H1 (cell line): Measurements from ENCODE around the gene CORO2B. TPM values are rescaled to one million over a fixed set of nuclear protein-coding genes. Genes with fewer than 3 reads are reported as not detected.

Experiments
- CTCF ChIA-PET: fragments of 300-600 bp; sonication (Branson Sonifier 250); formaldehyde crosslinking; loops from one replicate; lab custom pipeline; 2021; ENCODE audit not compliant: partially characterized antibody; lab: Charles Lee
- POLR2A ChIA-PET: fragments of 300-600 bp; sonication (Branson Sonifier 250); formaldehyde crosslinking; loops from one replicate; lab custom pipeline; 2021; ENCODE audit warnings: inconsistent platforms; ENCODE audit not compliant: partially characterized antibody; lab: Charles Lee
- DNase-seq, 2 experiments: peaks; one replicate each; pipeline versions ENCODE4 v3.0.0 to v3.0.0-alpha.2; 2010 to 2022; ENCODE audit warnings: low spot score in 2 of 2, low read depth in 1 of 2, mixed read lengths in 1 of 2
- FAIRE-seq: peaks from 2 replicates; lab custom pipeline; 2011; peaks lifted over from hg19 to GRCh38; lab: Jason Lieb, UNC
- H2AFZ ChIP-seq: 2 replicates; pipeline ENCODE4 v1.8.1; 2012; ENCODE audit warnings: low read length, inconsistent platforms
- H2AK5ac ChIP-seq: 2 replicates; pipeline ENCODE4 v1.6.1; 2013; ENCODE audit warnings: low read depth, low read length
- H2BK120ac ChIP-seq: replicated peaks from 2 replicates; pipeline ENCODE3; 2013; ENCODE audit warnings: low read depth, low read length, inconsistent platforms
- H2BK12ac ChIP-seq: 2 replicates; pipeline ENCODE4 v1.6.1; 2013; ENCODE audit warnings: low read depth, low read length
- H2BK15ac ChIP-seq: 2 replicates; pipeline ENCODE4 v1.6.1; 2013; ENCODE audit warnings: low read length
- H2BK20ac ChIP-seq: 2 replicates; pipeline ENCODE4 v1.6.1; 2013; ENCODE audit warnings: low read length
- H2BK5ac ChIP-seq: 2 replicates; pipeline ENCODE4 v1.6.1; 2013; ENCODE audit warnings: low read depth, low read length
- H3K14ac ChIP-seq: 2 replicates; pipeline ENCODE4 v1.6.1; 2013; ENCODE audit warnings: inconsistent platforms; ENCODE audit not compliant: insufficient read length
- H3K18ac ChIP-seq: 2 replicates; pipeline ENCODE4 v1.6.1; 2013; ENCODE audit warnings: low read length; ENCODE audit errors: extremely low read depth
- H3K23ac ChIP-seq: 2 replicates; pipeline ENCODE4 v1.6.1; 2013; ENCODE audit warnings: inconsistent platforms; ENCODE audit not compliant: insufficient read length
- H3K23me2 ChIP-seq: 2 replicates; pipeline ENCODE4 v1.6.1; 2013; ENCODE audit warnings: low read depth, low read length
- H3K27ac ChIP-seq: 2 replicates; pipeline ENCODE4 v1.6.1; 2011; ENCODE audit warnings: low read depth, low read length, inconsistent platforms
- H3K27me3 ChIP-seq, 4 experiments: replicated peaks in 1 of 4; 1 replicate in 1 of 4; 2 replicates in 3 of 4; pipeline versions ENCODE4 v1.6.1 to v1.8.1; 2011 to 2013; ENCODE audit warnings: low read length in 3 of 4, mild to moderate bottlenecking in 3 of 4, inconsistent platforms in 2 of 4, mixed read lengths in 2 of 4, moderate library complexity in 1 of 4; ENCODE audit not compliant: control insufficient read depth in 3 of 4, insufficient read depth in 3 of 4; ENCODE audit errors: extremely low read depth in 1 of 4
- H3K36me3 ChIP-seq, 4 experiments: 2 replicates each; pipeline versions ENCODE4 v1.6.1 to v1.8.1; 2011 to 2013; ENCODE audit warnings: mild to moderate bottlenecking in 4 of 4, low read length in 3 of 4, moderate library complexity in 2 of 4, control low read depth in 1 of 4, inconsistent platforms in 1 of 4; ENCODE audit not compliant: insufficient read depth in 4 of 4, control insufficient read depth in 2 of 4
- H3K4ac ChIP-seq: replicated peaks from 2 replicates; pipeline ENCODE3; 2013; ENCODE audit warnings: low read length, low read depth, mixed read lengths, inconsistent platforms; ENCODE audit not compliant: insufficient read length
- H3K4me1 ChIP-seq, 4 experiments: replicated peaks in 1 of 4; 1 replicate in 1 of 4; 2 replicates in 3 of 4; pipeline versions ENCODE4 v1.6.1 to v1.8.1; 2011 to 2013; ENCODE audit warnings: low read length in 3 of 4, inconsistent platforms in 2 of 4, mixed read lengths in 1 of 4; ENCODE audit not compliant: insufficient read depth in 4 of 4, control insufficient read depth in 3 of 4
- H3K4me2 ChIP-seq, 2 experiments: 2 replicates each; pipeline versions ENCODE4 v1.6.1 to v1.8.1; 2011 to 2013; ENCODE audit warnings: low read depth in 2 of 2, low read length in 2 of 2, control low read depth in 1 of 2, inconsistent platforms in 1 of 2, mild to moderate bottlenecking in 1 of 2; ENCODE audit not compliant: insufficient read depth in 1 of 2
- H3K4me3 ChIP-seq, 4 experiments: fragments of 200-600, 300-600 bp in 1 of 4; sonication (generic), shearing (Covaris generic), sonication (Bioruptor Twin) in 1 of 4; 2 replicates each; pipeline versions ENCODE4 v1.5.1 to v1.8.1; 2011 to 2016; ENCODE audit warnings: low read length in 4 of 4, low read depth in 3 of 4, control low read depth in 2 of 4, inconsistent platforms in 2 of 4, mild to moderate bottlenecking in 2 of 4, mixed read lengths in 1 of 4, moderate library complexity in 1 of 4; ENCODE audit not compliant: insufficient read depth in 2 of 4; ENCODE audit errors: extremely low read depth in 1 of 4
- H3K56ac ChIP-seq: replicated peaks from 2 replicates; pipeline ENCODE3; 2013; ENCODE audit warnings: low read depth, mild to moderate bottlenecking, mixed read lengths, low read length, inconsistent platforms; ENCODE audit not compliant: insufficient read length
- H3K79me1 ChIP-seq: 2 replicates; pipeline ENCODE4 v1.6.1; 2013; ENCODE audit warnings: low read depth, low read length, control low read depth
- H3K79me2 ChIP-seq, 2 experiments: 2 replicates each; pipeline versions ENCODE4 v1.6.1 to v1.8.1; 2012 to 2013; ENCODE audit warnings: low read length in 2 of 2, mild to moderate bottlenecking in 2 of 2, inconsistent platforms in 1 of 2; ENCODE audit not compliant: insufficient read depth in 2 of 2, control insufficient read depth in 1 of 2
- H3K9ac ChIP-seq, 4 experiments: replicated peaks in 1 of 4; 1 replicate in 1 of 4; 2 replicates in 3 of 4; pipeline versions ENCODE4 v1.6.1 to v1.8.1; 2011 to 2013; ENCODE audit warnings: low read depth in 3 of 4, low read length in 3 of 4, control low read depth in 2 of 4, mild to moderate bottlenecking in 2 of 4, moderate library complexity in 2 of 4, inconsistent platforms in 1 of 4; ENCODE audit errors: extremely low read depth in 1 of 4
- H3K9me3 ChIP-seq, 2 experiments: 2 replicates each; pipeline versions ENCODE4 v1.6.1 to v1.8.1; 2012 to 2013; ENCODE audit warnings: mild to moderate bottlenecking in 2 of 2, moderate library complexity in 2 of 2, control low read depth in 1 of 2, inconsistent platforms in 1 of 2, low read depth in 1 of 2, low read length in 1 of 2, mixed read lengths in 1 of 2; ENCODE audit not compliant: insufficient read depth in 2 of 2
- H4K20me1 ChIP-seq, 2 experiments: replicated peaks in 1 of 2; 2 replicates each; pipeline versions ENCODE3 to v1.8.1; 2011 to 2013; ENCODE audit warnings: inconsistent platforms in 2 of 2, low read length in 2 of 2, mild to moderate bottlenecking in 1 of 2; ENCODE audit not compliant: insufficient read depth in 2 of 2, control insufficient read depth in 1 of 2
- H4K5ac ChIP-seq: 2 replicates; pipeline ENCODE4 v1.6.1; 2013; ENCODE audit warnings: low read length, low read depth, mixed read lengths, inconsistent platforms; ENCODE audit not compliant: insufficient read length
- H4K8ac ChIP-seq: 2 replicates; pipeline ENCODE4 v1.8.0; 2013; ENCODE audit warnings: mild to moderate bottlenecking, moderate library complexity, low read length, inconsistent platforms; ENCODE audit not compliant: insufficient read depth; ENCODE audit errors: extremely low read depth
- H4K91ac ChIP-seq: replicated peaks from 2 replicates; pipeline ENCODE3; 2013; ENCODE audit warnings: low read length, mixed read lengths, inconsistent platforms; ENCODE audit not compliant: insufficient read length
- BCL11A ChIP-seq, 2 experiments: IDR thresholded peaks; one replicate each; pipeline ENCODE4 v1.6.1; 2011; ENCODE audit warnings: low read depth in 2 of 2, low read length in 2 of 2, mild to moderate bottlenecking in 2 of 2
- JUN ChIP-seq: IDR thresholded peaks from 2 replicates; pipeline ENCODE4 v1.6.1; 2011; ENCODE audit warnings: low read depth, mild to moderate bottlenecking, improper control_type of control experiment, low read length
- POU5F1 ChIP-seq: IDR thresholded peaks from 2 replicates; pipeline ENCODE4 v1.6.1; 2011; ENCODE audit warnings: low read depth, mild to moderate bottlenecking, low read length, moderate library complexity
- RAD21 ChIP-seq, 2 experiments: IDR thresholded peaks in 1 of 2; conservative IDR thresholded peaks in 1 of 2; 2 replicates each; pipeline ENCODE4 v1.6.1; 2011; ENCODE audit warnings: low read depth in 2 of 2, low read length in 2 of 2, improper control_type of control experiment in 1 of 2, inconsistent platforms in 1 of 2, mild to moderate bottlenecking in 1 of 2, moderate library complexity in 1 of 2
- SIN3A ChIP-seq, 2 experiments: IDR thresholded peaks in 1 of 2; conservative IDR thresholded peaks in 1 of 2; 2 replicates each; pipeline ENCODE4 v1.6.1; 2011 to 2012; ENCODE audit warnings: low read length in 2 of 2, improper control_type of control experiment in 1 of 2, low read depth in 1 of 2, mild to moderate bottlenecking in 1 of 2
- SIX5 ChIP-seq: IDR thresholded peaks from 2 replicates; pipeline ENCODE4 v1.6.1; 2011; ENCODE audit warnings: mild to moderate bottlenecking, low read depth, low read length
- SP2 ChIP-seq: IDR thresholded peaks from 2 replicates; pipeline ENCODE4 v1.6.1; 2012; ENCODE audit warnings: mild to moderate bottlenecking, low read length, inconsistent platforms
- TBP ChIP-seq: IDR thresholded peaks from 2 replicates; pipeline ENCODE4 v1.6.1; 2011; ENCODE audit warnings: low read depth, low read length, improper control_type of control experiment
- TEAD4 ChIP-seq: IDR thresholded peaks from 2 replicates; pipeline ENCODE4 v1.6.1; 2012; ENCODE audit warnings: low read depth, low read length, inconsistent platforms, mixed read lengths
- WGBS, 2 experiments: shearing (Covaris generic) in 1 of 2; methylation state at CpG; one replicate each; pipeline versions ENCODE4 v1.1.6 to v1.1.7; 2013 to 2015; ENCODE audit warnings: low lambda C conversion rate in 2 of 2, mixed read lengths in 2 of 2, inconsistent platforms in 1 of 2, low coverage in 1 of 2, missing lambda C conversion rate in 1 of 2; ENCODE audit not compliant: insufficient replicate concordance in 2 of 2, insufficient coverage in 1 of 2, insufficient read length in 1 of 2; ENCODE audit errors: extremely low coverage in 1 of 2, missing lambda C conversion rate in 1 of 2; 5-methylcytosine and 5-hydroxymethylcytosine counted together
- polyA plus RNA-seq, 7 experiments: library from polyadenylated mRNA; depleted of rRNA in 3 of 7; stranded (reverse) in 5 of 7; unstranded in 2 of 7; fragments of >200 nt in 5 of 7; fragments of 200-250 nt in 2 of 7; gene quantifications; 1 replicate in 5 of 7; 2 replicates in 1 of 7; 4 replicates in 1 of 7; pipeline versions ENCODE4 v1.2.1 to v1.2.3, GENCODE V29; 2011 to 2013; ENCODE audit warnings: missing spikeins in 2 of 7, mixed read lengths in 2 of 7
- total RNA-seq: library from RNA; stranded (reverse); fragmentation: NEBNext Ultra II Directional; extraction: Animal tissue kit (Norgen Biotek cat#: 25700); gene quantifications from 2 replicates; pipeline ENCODE4 v1.2.1, GENCODE V29; 2021
- TF ChIP-seq, protein P1 (sequence below): IDR thresholded peaks from 2 replicates; pipeline ENCODE4 v1.6.1; 2011; ENCODE audit warnings: low read length, improper control_type of control experiment

The CORO2B gene
- total and polyA plus RNA-seq, 2 of the 8 experiments (the other 6 are each of a cell fraction or from before 2014, with no cell fraction given), result 3.4 to 6.7 TPM

DNA sequence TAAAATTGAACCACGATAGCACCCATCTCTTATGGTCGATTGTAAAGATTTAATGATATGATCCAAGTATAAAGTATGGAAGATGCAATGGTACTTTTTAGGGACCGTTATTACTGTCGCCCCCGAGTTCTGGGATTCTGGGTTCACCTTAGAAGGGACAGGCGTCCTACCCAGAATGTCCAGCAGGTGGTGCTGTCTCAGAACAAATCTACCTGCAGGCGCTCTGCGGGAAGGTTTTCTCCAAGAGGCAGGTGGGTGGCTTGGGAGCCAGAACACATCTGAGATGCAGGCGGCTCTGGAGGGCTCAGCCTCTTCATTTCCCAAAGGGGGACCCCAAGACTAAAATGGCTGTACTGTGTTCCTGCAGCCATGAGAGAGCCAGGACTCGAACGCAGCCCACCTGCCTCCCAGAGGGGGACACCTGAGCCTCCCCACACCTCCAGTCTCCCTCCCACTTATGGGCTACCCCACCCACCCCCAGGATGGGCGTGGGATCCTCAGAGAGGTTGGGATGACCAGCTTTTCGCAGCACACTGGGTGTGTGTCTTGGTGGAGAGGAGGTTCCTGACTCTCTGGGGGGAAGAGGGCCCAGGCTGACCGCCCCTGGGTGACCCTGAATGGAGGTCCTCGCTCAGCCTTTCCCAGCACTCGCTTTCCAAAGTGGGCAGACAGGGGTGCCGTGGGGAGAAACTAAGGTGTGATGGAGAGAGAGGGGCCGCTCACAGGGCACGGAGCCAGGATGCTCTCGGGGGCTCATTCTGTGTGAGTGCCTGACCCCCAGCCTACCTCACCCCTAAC, 28.1 kb upstream of the CORO2B start:
- Histone ChIP-seq H3K18ac (no peak overlapping the region), H3K4me1 (no peaks in the 10 kb centered on the region), H2BK20ac (no peak overlapping the region), H2BK120ac (no peak overlapping the region), H2BK5ac (no peak overlapping the region), H3K23ac (no peak overlapping the region), H2BK15ac (no peak overlapping the region), H3K4me2 (no peak overlapping the region), H4K20me1 (no peaks in the 10 kb centered on the region), H3K27ac (no peak overlapping the region), H2AK5ac (no peak overlapping the region), H2BK12ac (0 out of 2 replicates have a peak overlapping the region, but pooled peaks have one; percentile 23), H3K56ac (no peak overlapping the region), H2AFZ (no peak overlapping the region), H4K8ac (peak overlapping the region; percentile 58; the same call in 1 of the 2 replicates), H3K4ac (no peak overlapping the region), H3K9ac (no peak overlapping the region), H3K23me2 (no peaks in the 10 kb centered on the region), H3K4me3 (no peak overlapping the region), H4K5ac (no peak overlapping the region), H3K79me1 (no peaks in the 10 kb centered on the region), H3K27me3 (no peaks in the 10 kb centered on the region; a peak in 1 of 7 replicates), H3K9me3 (no peaks in the 10 kb centered on the region), H4K91ac (no peak overlapping the region), H3K14ac (no peak overlapping the region), H3K36me3 (no peaks in the 10 kb centered on the region), H3K79me2 (no peaks in the 10 kb centered on the region)
- FAIRE-seq, result peak; percentile 72
- ChIA-PET CTCF (interaction anchor here (0.6 to 14.4 kb wide), 81 partner anchors 9 to 649 kb away, joined by 3 to 721 read pairs (median 4); no protein-coding TSS in a partner anchor), POLR2A (interaction anchor here (1.2 kb wide), 1 partner anchor 123 kb away, joined by 5 read pairs; no protein-coding TSS in a partner anchor)
- DNase-seq, result peak; percentile 44 to 97
- 53% methylated on average over 19 of the region's 20 CpGs; no CpG with 5 or more reads in 1 of the 2 experiments for WGBS, 2 experiments
- TF ChIP-seq TEAD4 (no peak), SIN3A (conservative IDR thresholded peaks at IDR 0.05 in 1 of 2, IDR thresholded peaks at IDR 0.05 in 1 of 2; ENCODE audit: low read depth in 1 of 2, low read length in 2 of 2) (no peak), JUN (no peak), POU5F1 (no peak), TBP (0 out of 2 replicates have a peak, but pooled peaks have one; percentile 10), BCL11A (IDR thresholded peaks at IDR 0.05; ENCODE audit: low read depth in 2 of 2, low read length in 2 of 2) (no peak), RAD21 (IDR thresholded peaks at IDR 0.05 in 1 of 2, conservative IDR thresholded peaks at IDR 0.05 in 1 of 2; ENCODE audit: low read depth in 2 of 2, low read length in 2 of 2) (peak; percentile 92 to 97), SIX5 (no peak), SP2 (no peak)
- TF ChIP-seq, protein P1, sequence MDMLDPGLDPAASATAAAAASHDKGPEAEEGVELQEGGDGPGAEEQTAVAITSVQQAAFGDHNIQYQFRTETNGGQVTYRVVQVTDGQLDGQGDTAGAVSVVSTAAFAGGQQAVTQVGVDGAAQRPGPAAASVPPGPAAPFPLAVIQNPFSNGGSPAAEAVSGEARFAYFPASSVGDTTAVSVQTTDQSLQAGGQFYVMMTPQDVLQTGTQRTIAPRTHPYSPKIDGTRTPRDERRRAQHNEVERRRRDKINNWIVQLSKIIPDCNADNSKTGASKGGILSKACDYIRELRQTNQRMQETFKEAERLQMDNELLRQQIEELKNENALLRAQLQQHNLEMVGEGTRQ, result no peak
